ENCODE measurements around the gene C7orf33.
A peak's percentile ranks its signal among the peaks of the same experiment; 100 is the strongest.

Gene C7orf33

GRCh38 chr7:148625342-148625741, 34.8 kb downstream of the C7orf33 start:
- DNase-seq = no peak

GRCh38 chr7:148626828-148627227, 36.3 kb downstream of the C7orf33 start:
- no peak for DNase-seq

- DNase-seq = no peak
Measured at GRCh38 chr7:148628011-148628410, 37.4 kb downstream of the C7orf33 start.

- no peak for DNase-seq
Measured at GRCh38 chr7:148630078-148630477, 39.5 kb downstream of the C7orf33 start.

- no peak for DNase-seq
Measured at GRCh38 chr7:148633761-148634160, 43.2 kb downstream of the C7orf33 start.

- no peak for DNase-seq
Measured at GRCh38 chr7:148637094-148637493, 46.5 kb downstream of the C7orf33 start.

- DNase-seq = no peak
Measured at GRCh38 chr7:148645898-148646297, 55.3 kb downstream of the C7orf33 start.

- no peak for DNase-seq
Measured at GRCh38 chr7:148650232-148650858, 59.8 kb downstream of the C7orf33 start.

- no peak for DNase-seq
Measured at GRCh38 chr7:148652773-148653172, 62.2 kb downstream of the C7orf33 start.

GRCh38 chr7:148657929-148658328, 67.4 kb downstream of the C7orf33 start:
- DNase-seq = no peak

- DNase-seq = no peak
Measured at GRCh38 chr7:148661471-148661870, 70.9 kb downstream of the C7orf33 start.

GRCh38 chr7:148662646-148663045, 72.1 kb downstream of the C7orf33 start:
- DNase-seq = no peak

GRCh38 chr7:148664324-148664723, 73.8 kb downstream of the C7orf33 start:
- DNase-seq = peak in 24 of 58 donors; percentile 2 to 44 (median 14)

GRCh38 chr7:148665221-148665620, 74.7 kb downstream of the C7orf33 start:
- no peak for DNase-seq

All from anterior cingulate cortex (tissue), 58 donors.